Fibroblast of lung (primary cell): ENCODE results near the gene PSMG4.

Source experiments
- EZH2 ChIP-seq: IDR thresholded peaks from 2 replicates; pipeline ENCODE4 v1.5.1; 2012; ENCODE audit warnings: low read length, control low read depth, mild to moderate bottlenecking; ENCODE audit errors: missing control alignments
- TF ChIP-seq, protein P1 (sequence below), 2 donors: IDR thresholded peaks in 1 of 2; conservative IDR thresholded peaks in 1 of 2; 1 replicate in 1 of 2; 2 replicates in 1 of 2; pipeline ENCODE4 v1.5.1; 2011 to 2012; ENCODE audit warnings: low read length in 2 of 2, control low read depth in 1 of 2, inconsistent platforms in 1 of 2, low read depth in 1 of 2, mild to moderate bottlenecking in 1 of 2

GRCh38 chr6:3309391-3310050 is 50.8 kb downstream of the PSMG4 start:
- TF ChIP-seq, protein P1, sequence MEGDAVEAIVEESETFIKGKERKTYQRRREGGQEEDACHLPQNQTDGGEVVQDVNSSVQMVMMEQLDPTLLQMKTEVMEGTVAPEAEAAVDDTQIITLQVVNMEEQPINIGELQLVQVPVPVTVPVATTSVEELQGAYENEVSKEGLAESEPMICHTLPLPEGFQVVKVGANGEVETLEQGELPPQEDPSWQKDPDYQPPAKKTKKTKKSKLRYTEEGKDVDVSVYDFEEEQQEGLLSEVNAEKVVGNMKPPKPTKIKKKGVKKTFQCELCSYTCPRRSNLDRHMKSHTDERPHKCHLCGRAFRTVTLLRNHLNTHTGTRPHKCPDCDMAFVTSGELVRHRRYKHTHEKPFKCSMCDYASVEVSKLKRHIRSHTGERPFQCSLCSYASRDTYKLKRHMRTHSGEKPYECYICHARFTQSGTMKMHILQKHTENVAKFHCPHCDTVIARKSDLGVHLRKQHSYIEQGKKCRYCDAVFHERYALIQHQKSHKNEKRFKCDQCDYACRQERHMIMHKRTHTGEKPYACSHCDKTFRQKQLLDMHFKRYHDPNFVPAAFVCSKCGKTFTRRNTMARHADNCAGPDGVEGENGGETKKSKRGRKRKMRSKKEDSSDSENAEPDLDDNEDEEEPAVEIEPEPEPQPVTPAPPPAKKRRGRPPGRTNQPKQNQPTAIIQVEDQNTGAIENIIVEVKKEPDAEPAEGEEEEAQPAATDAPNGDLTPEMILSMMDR (conservative IDR thresholded peaks at IDR 0.05 in 1 of 2, IDR thresholded peaks at IDR 0.05 in 1 of 2; ENCODE audit: low read depth in 1 of 2, low read length in 2 of 2) = no peak
- TF ChIP-seq EZH2 = no peak
